Astrocyte (in vitro differentiated cells and primary cell): ENCODE results near the gene ATRN.

Experiments used
- CTCF ChIP-seq: IDR thresholded peaks from 2 replicates; pipeline ENCODE4 v1.5.1; 2011; ENCODE audit warnings: low read depth, mild to moderate bottlenecking, inconsistent platforms, low read length, moderate library complexity; ENCODE audit not compliant: insufficient read depth
- EZH2 ChIP-seq: IDR thresholded peaks from 2 replicates; pipeline ENCODE4 v1.6.1; 2012; ENCODE audit warnings: mild to moderate bottlenecking, low read length, inconsistent platforms; ENCODE audit not compliant: insufficient read depth

GRCh38 chr20:3547906-3548305 is 77.1 kb downstream of the ATRN start:
- TF ChIP-seq CTCF = no peak
- TF ChIP-seq EZH2 = no peak
